Measurements from ENCODE around the gene RASGEF1B.
A peak's percentile ranks its signal among the peaks of the same experiment; 100 is the strongest.

RASGEF1B gene

DNA sequence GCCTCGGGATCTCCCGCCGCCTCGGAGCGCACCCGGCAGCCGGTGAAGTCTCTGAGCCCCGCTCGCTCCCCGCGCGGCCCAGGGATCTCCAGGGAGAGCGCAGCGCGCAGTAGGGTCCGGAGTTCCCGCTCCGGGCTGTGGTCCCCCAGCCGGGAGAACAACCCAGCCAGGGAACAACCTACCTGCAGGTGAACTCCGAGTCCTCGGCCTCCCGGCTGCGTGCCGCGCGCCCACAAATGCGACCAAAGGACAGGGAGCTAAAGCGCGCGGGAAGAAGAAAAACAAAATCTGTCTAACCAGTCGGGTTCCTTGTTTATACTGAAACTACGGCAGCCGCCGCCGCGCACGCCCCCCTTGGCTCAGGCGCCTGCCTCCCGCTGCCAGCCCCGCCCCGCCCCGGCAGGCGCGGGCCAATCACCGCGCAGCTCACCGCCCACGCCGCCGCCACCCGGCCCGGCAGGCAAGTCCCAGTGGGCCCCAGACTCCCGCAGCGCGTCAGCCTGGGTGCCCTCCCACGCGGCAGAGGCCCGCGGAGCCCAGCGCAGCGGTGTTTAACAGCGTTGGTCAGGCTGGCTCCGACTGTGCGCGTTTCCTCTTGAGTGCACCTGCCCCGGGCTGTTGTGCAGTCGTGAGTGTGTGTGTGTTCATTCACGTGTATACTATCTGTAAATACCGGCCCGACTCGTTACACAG lies at the start of gene RASGEF1B:
Gene RASGEF1B (minus strand): TSS at position 320 of the 693 bp plus-strand sequence. CDS start 12,399 bp downstream, outside the sequence.
- intact Hi-C loops (cut with DNase I; ENCODE audit: low total_unique reads) = no loop called here
- no peaks in the 10 kb centered on the region for H3K27me3 ChIP-seq
- TF ChIP-seq CTCF (IDR thresholded peaks at IDR 0.05) = no peak

GRCh38 chr4:81519856-81520255 lies 48.1 kb upstream of the RASGEF1B start:
- intact Hi-C loops (cut with DNase I; ENCODE audit: low total_unique reads) = no loop called here
- H3K9me3 ChIP-seq = no peaks in the 10 kb centered on the region
- no peak for DNase-seq
- no peak for TF ChIP-seq CTCF (IDR thresholded peaks at IDR 0.05)
- H3K27ac ChIP-seq = no peak overlapping the region
- no peaks in the 10 kb centered on the region for H3K4me1 ChIP-seq
- H3K27me3 ChIP-seq = no peaks in the 10 kb centered on the region
- H3K36me3 ChIP-seq = no peaks in the 10 kb centered on the region
- no peak overlapping the region for H3K4me3 ChIP-seq

More for the DNA sequence above, at the start of gene RASGEF1B:
- Histone ChIP-seq H3K27ac (peak within 1 kb of the TSS; percentile 84 to 92), H3K9me3 (no peaks in the 10 kb centered on the region), H3K36me3 (no peaks in the 10 kb centered on the region), H3K4me3 (peak within 1 kb of the TSS; percentile 86), H3K4me1 (peaks cover 0 to 33% (median 12%) of the 10 kb centered on the region in 4 donors)
- DNase-seq = peak; percentile 85 to 94

GRCh38 chr4:81519427-81519773 lies 47.7 kb upstream of the RASGEF1B start:
- H3K4me3 ChIP-seq = no peak overlapping the region
- no peak overlapping the region for H3K27ac ChIP-seq
- intact Hi-C loops (cut with DNase I; ENCODE audit: low total_unique reads) = no loop called here
- no peaks in the 10 kb centered on the region for H3K27me3 ChIP-seq
- H3K4me1 ChIP-seq = no peaks in the 10 kb centered on the region
- H3K9me3 ChIP-seq = no peaks in the 10 kb centered on the region
- no peak for DNase-seq
- no peak for TF ChIP-seq CTCF (IDR thresholded peaks at IDR 0.05)
- H3K36me3 ChIP-seq = no peaks in the 10 kb centered on the region

DNA sequence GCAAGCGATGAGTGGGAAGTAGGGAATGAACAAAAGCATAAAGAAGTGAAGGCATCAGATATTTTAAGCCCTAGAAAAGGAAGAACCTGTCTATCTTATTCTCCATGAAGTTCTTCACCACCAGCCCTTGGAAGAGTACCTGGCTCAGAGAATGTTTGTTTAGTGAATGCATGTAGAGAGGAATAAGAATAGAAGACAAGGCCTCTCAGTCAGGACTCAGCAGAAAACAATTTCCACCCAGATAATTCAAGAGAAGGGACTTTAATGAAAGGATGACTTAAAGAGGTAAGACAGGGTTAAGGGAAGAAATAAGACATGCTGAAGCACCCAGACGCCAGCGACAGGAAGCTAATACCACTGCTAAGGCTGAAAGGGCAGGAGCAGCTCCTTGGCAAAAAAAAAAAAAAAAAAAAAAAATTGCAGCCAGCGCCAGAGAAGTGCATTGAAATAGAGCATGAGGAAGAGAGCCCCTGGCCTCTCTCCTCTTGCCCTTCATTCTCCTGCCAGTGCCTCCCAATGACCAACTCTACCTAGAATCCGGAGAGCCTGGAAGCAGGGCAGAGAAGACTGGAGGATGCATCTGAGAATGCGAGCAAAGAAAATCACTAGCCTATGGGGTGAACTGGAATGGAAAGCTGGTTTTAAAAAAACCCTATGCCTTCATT lies 47.2 kb upstream of the RASGEF1B start:
- no peaks in the 10 kb centered on the region for H3K9me3 ChIP-seq
- no peak for TF ChIP-seq CTCF (IDR thresholded peaks at IDR 0.05)

DNA sequence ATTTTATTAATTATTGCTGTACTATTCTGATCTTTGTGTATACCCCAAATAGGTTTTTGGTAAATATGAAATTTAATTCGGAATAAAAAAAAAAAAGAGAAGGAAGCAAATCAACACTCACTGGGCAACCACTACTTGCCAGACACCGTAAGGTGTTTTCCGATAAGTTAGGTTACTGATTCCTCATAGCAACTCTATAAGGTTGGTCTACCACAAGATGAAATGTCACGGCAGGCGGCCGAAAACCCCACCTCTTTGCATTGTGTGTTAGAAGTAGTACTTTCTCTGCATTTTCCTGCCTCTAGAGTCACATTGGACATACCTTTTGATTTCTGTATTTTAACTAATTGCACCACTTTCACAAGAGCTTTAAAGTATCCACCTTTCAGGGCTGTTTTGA lies 44.5 kb upstream of the RASGEF1B start:
- no peak for DNase-seq
- no peaks in the 10 kb centered on the region for H3K36me3 ChIP-seq
- no peaks in the 10 kb centered on the region for H3K27me3 ChIP-seq
- intact Hi-C loops (cut with DNase I; ENCODE audit: low total_unique reads) = no loop called here
- no peak overlapping the region for H3K4me3 ChIP-seq
- H3K27ac ChIP-seq = no peak overlapping the region
- H3K9me3 ChIP-seq = no peaks in the 10 kb centered on the region
- H3K4me1 ChIP-seq = no peaks in the 10 kb centered on the region
- TF ChIP-seq CTCF (IDR thresholded peaks at IDR 0.05) = no peak

More for the DNA sequence above, 47.2 kb upstream of the RASGEF1B start:
- no peaks in the 10 kb centered on the region for H3K27me3 ChIP-seq
- no peaks in the 10 kb centered on the region for H3K36me3 ChIP-seq
- intact Hi-C loops (cut with DNase I; ENCODE audit: low total_unique reads) = no loop called here
- no peak for DNase-seq
- H3K4me3 ChIP-seq = no peak overlapping the region
- no peak overlapping the region for H3K27ac ChIP-seq
- H3K4me1 ChIP-seq = no peaks in the 10 kb centered on the region
